Muscle of leg (tissue), 11 donors: ENCODE results near the gene MMAB. TPM values are rescaled to one million over a fixed set of nuclear protein-coding genes. Genes with fewer than 3 reads are reported as not detected.

ENCODE experiments used
- DNase-seq: peaks from one replicate; pipeline ENCODE4 v3.0.0; 2013
- H3K27ac ChIP-seq: one replicate; pipeline ENCODE4 v1.5.1; 2013; ENCODE audit warnings: mild to moderate bottlenecking, low read length, control low read depth
- H3K27me3 ChIP-seq: one replicate; pipeline ENCODE4 v1.6.1; 2013; ENCODE audit warnings: low read length; ENCODE audit not compliant: control insufficient read depth, insufficient read depth
- H3K36me3 ChIP-seq: one replicate; pipeline ENCODE4 v1.6.1; 2013; ENCODE audit warnings: low read length; ENCODE audit not compliant: control insufficient read depth, insufficient read depth
- H3K4me1 ChIP-seq: one replicate; pipeline ENCODE4 v1.6.1; 2013; ENCODE audit warnings: low read length; ENCODE audit not compliant: control insufficient read depth, insufficient read depth
- H3K4me3 ChIP-seq: one replicate; pipeline ENCODE4 v1.5.1; 2013; ENCODE audit warnings: low read length, control low read depth
- H3K9me3 ChIP-seq: replicated peaks from 2 replicates; pipeline ENCODE4 v1.6.1; 2013; ENCODE audit warnings: low read depth, low read length; ENCODE audit not compliant: control insufficient read depth
- WGBS: methylation state at CpG from one replicate; pipeline ENCODE4 v1.1.5; 2013; ENCODE audit warnings: missing lambda C conversion rate; ENCODE audit not compliant: insufficient coverage; 5-methylcytosine and 5-hydroxymethylcytosine counted together
- polyA plus RNA-seq, 8 donors: library from polyadenylated mRNA; unstranded; fragments of 120-200 nt; gene quantifications; one replicate each; pipeline versions ENCODE4 v1.2.1 to v1.2.3, GENCODE V29; 2013; ENCODE audit warnings: inconsistent platforms in 1 of 8, low replicate concordance in 1 of 8; ENCODE audit not compliant: insufficient read length in 8 of 8, insufficient read depth in 1 of 8
- total RNA-seq: library from RNA; stranded (reverse); fragments of 120-200 nt; gene quantifications from one replicate; pipeline ENCODE4 v1.2.4, GENCODE V29; 2013

MMAB gene
- total and polyA plus RNA-seq, 9 donors, result 23.1 to 36.4 (median 28.7) TPM

GRCh38 chr12:109555431-109556315 is 17.6 kb downstream of the MMAB start:
- H3K27ac ChIP-seq, result no peak overlapping the region
- no peak for DNase-seq
- no peaks in the 10 kb centered on the region for H3K9me3 ChIP-seq
- H3K4me1 ChIP-seq, result peaks cover 4% of the 10 kb centered on the region
- no peak overlapping the region for H3K4me3 ChIP-seq
- peaks cover 22% of the 10 kb centered on the region for H3K27me3 ChIP-seq
- 73% methylated on average over 16 of the region's 18 CpGs for WGBS
- H3K36me3 ChIP-seq, result peaks cover 24% of the 10 kb centered on the region

DNA sequence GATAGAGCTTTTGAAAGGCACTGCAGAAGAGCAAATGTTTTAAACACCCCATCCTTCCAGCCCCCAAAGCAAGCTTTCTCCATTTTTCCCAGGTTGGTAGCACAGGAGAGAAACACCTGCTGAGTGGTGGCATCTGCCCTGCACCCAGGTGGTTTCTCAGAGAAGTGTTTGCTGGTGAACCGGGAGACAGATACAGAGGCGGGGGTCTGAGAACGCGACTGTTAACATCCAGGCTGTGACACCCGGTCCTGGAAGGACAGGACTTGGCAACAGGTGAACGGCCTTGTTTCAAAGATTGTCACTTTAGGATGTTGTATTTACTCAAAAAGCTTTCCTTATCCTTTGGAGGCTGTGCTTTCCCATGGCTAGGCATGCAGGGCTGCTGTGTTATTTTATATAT is 18.5 kb downstream of the MMAB start:
- no peak overlapping the region for H3K27ac ChIP-seq
- 64% methylated on average over 3 of the region's 6 CpGs for WGBS
- H3K27me3 ChIP-seq, result peaks cover 31% of the 10 kb centered on the region
- DNase-seq, result no peak
- no peak overlapping the region for H3K4me3 ChIP-seq
- peaks cover 20% of the 10 kb centered on the region for H3K36me3 ChIP-seq
- H3K9me3 ChIP-seq, result no peaks in the 10 kb centered on the region
- peaks cover 4% of the 10 kb centered on the region for H3K4me1 ChIP-seq

DNA sequence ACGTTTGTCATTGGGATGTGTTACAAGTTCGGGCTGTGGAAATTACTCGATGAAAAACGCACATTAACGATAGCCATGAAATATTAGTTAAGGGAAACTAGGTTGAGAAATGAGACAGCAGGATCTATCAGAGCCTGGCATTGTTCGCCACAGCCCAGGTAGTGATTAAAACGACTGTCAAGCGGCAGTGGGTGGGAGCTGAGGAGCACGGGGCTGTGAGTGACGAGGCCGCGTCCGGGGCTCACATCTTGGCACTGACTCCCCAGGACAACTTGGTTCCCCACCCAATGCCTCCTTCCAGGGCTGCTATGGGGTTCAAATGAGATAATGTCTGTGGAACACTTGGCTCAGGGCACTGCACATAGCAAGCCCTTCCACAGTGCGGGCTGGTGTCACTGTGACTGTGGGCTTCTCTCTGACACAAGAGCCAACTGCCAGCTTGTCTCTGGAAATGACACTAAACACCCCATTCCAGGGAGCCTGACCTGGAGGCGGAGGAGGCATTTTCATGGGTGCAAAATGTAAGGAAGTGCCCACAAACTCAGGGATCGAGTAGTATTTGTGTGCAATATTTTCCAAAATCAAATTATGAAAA is 19.3 kb downstream of the MMAB start:
- Histone ChIP-seq H3K27ac (no peak overlapping the region), H3K27me3 (peaks cover 32% of the 10 kb centered on the region), H3K36me3 (peaks cover 18% of the 10 kb centered on the region), H3K4me3 (no peak overlapping the region), H3K9me3 (no peaks in the 10 kb centered on the region), H3K4me1 (peaks cover 4% of the 10 kb centered on the region)
- 75% methylated on average over 6 of the region's 16 CpGs for WGBS
- DNase-seq, result no peak

DNA sequence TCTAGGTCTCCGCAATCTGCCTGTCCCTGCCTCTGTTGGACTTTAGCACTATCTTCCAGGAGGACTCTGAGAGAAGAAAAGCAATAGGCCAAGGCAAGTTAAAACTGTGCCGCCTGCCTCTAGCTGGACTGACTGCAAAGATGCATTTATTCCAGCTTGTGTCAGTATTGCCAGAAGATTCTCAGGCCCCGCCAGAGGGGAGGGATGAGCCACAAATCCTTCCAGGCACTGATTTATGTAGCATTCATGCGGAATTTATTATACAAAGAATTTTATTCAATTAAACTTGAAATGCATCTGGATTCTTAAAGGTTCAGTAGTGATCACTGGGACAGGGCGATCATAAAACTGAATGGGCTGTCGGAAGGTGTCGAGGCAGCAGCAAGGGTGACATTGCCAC is 19.8 kb downstream of the MMAB start:
- Histone ChIP-seq H3K27ac (no peak overlapping the region), H3K9me3 (no peaks in the 10 kb centered on the region), H3K27me3 (peaks cover 37% of the 10 kb centered on the region), H3K4me3 (no peak overlapping the region), H3K4me1 (peaks cover 4% of the 10 kb centered on the region), H3K36me3 (peaks cover 15% of the 10 kb centered on the region)
- peak; percentile 22 for DNase-seq
- WGBS, result 76% methylated on average over 5 of the region's 7 CpGs

DNA sequence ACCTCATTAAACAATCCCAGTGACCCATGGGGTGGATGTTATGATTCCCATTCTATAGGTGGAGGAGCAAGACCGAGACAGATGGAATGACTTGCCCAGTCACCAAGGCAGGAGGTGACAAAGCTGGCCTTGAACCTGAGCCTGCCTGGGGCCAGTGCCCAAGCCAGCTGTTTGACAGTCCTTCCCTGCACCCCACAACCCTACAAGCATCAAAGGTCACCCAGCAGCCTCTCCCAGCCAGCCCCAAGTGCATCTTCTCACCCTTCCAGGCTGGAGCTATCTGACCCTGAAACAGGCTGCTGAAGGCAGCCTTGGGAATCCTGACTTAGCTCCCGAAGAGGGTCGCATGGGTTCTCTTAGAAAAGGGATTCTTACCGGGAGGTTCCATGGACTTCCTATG is 20.3 kb downstream of the MMAB start:
- Histone ChIP-seq H3K4me1 (peaks cover 4% of the 10 kb centered on the region), H3K4me3 (no peak overlapping the region), H3K27ac (no peak overlapping the region), H3K36me3 (peaks cover 15% of the 10 kb centered on the region), H3K9me3 (no peaks in the 10 kb centered on the region), H3K27me3 (peaks cover 42% of the 10 kb centered on the region)
- DNase-seq, result no peak
- 48% methylated on average over 3 of the region's 4 CpGs for WGBS

GRCh38 chr12:109551108-109551507 is 22.2 kb downstream of the MMAB start:
- Histone ChIP-seq H3K27ac (no peak overlapping the region), H3K36me3 (peaks cover under 1% of the 10 kb centered on the region), H3K9me3 (no peaks in the 10 kb centered on the region), H3K27me3 (peaks cover 48% of the 10 kb centered on the region), H3K4me1 (peaks cover 4% of the 10 kb centered on the region), H3K4me3 (no peak overlapping the region)
- WGBS, result 66% methylated on average over 5 of the region's 6 CpGs
- no peak for DNase-seq

- Histone ChIP-seq H3K4me3 (no peak overlapping the region), H3K27ac (no peak overlapping the region), H3K27me3 (peaks cover 48% of the 10 kb centered on the region), H3K36me3 (no peaks in the 10 kb centered on the region), H3K4me1 (peaks cover 6% of the 10 kb centered on the region), H3K9me3 (no peaks in the 10 kb centered on the region)
- WGBS, result 49% methylated on average over 7 of the region's 12 CpGs
- no peak for DNase-seq
Measured at GRCh38 chr12:109550281-109550680, 23.0 kb downstream of the MMAB start.

DNA sequence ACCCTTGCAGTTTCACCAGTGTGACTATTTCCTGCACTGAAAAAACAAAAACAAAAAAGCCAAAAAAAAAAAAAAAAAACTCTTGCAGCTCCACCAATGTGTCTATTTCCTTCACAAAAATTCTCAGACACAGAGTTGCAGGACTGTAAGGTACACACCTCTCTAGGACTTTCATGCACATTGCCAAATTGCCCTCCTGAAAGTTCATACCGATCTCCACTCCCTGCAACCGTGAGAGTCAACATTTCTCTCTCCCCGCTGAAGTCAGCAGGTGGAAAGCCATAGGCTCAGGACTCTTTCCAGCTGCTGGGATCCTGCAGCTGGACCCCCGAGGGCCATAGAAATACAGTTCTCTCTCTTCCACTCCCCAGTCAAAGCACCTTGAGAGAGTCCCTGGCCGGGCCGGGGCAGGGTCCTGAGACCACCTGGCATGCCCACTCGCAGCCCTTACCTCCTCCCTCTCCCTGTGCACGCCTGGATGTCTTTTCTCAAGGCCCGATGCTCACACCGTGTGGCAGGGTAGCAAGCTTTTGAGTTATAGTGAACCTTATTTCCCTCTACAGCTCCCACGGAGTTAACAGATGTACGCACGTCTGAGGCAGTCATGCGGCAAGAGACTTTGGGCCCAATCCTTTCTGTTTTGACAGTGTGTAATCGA is 23.6 kb downstream of the MMAB start:
- Histone ChIP-seq H3K9me3 (no peaks in the 10 kb centered on the region), H3K4me3 (no peak overlapping the region), H3K27ac (no peak overlapping the region), H3K4me1 (peaks cover 11% of the 10 kb centered on the region), H3K36me3 (no peaks in the 10 kb centered on the region), H3K27me3 (peaks cover 46% of the 10 kb centered on the region)
- 7% methylated on average over 4 of the region's 15 CpGs for WGBS
- DNase-seq, result no peak

DNA sequence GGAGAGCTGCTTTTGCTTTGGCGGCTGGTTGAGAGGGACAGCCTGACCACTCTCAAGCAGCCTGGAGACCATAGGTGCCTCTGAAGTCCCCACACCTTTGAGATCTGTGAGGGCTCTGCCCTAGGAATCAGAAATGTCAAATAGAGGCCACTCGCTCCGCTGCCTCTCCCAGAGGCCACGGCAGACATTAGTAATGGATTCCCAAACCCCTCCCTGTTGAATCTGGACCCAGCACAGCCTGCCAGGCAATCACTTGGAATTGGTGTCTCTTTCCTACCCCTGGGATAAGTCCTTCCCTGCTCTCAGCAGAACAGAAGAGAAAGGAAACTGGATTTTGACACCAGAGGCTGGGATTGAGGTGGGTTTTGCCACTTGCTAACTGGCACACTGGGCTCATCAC is 25.0 kb downstream of the MMAB start:
- no peak overlapping the region for H3K4me3 ChIP-seq
- no peak overlapping the region for H3K27ac ChIP-seq
- 56% methylated on average over 4 of the region's 4 CpGs for WGBS
- peaks cover 6% of the 10 kb centered on the region for H3K4me1 ChIP-seq
- no peak for DNase-seq
- no peaks in the 10 kb centered on the region for H3K36me3 ChIP-seq
- peaks cover 32% of the 10 kb centered on the region for H3K27me3 ChIP-seq
- no peaks in the 10 kb centered on the region for H3K9me3 ChIP-seq

DNA sequence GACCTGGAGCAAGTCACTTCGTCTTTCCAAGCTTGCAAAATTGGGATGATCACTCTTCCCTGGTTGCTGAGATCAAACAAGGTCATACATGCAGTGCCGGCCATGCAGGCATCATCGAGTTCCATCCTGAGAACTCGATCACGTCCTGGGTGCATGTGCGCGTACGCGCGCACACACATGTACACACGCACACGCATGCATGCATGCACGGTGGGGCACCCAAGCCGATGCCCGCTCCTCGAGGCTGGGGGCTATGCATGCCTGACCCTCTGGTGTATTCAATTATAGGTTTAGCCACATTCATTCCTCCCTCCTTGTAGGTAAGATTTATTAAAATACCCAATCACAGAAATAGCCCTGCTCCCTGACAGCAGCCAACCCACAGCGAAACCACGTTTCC is 26.0 kb downstream of the MMAB start:
- Histone ChIP-seq H3K27me3 (peaks cover 30% of the 10 kb centered on the region), H3K27ac (no peak overlapping the region), H3K9me3 (no peaks in the 10 kb centered on the region), H3K4me1 (peaks cover 6% of the 10 kb centered on the region), H3K36me3 (no peaks in the 10 kb centered on the region), H3K4me3 (no peak overlapping the region)
- no peak for DNase-seq
- 79% methylated on average over 7 of the region's 18 CpGs for WGBS
